BJ (cell line): ENCODE measurements around the gene AGPAT3. TPM values are rescaled to one million over a fixed set of nuclear protein-coding genes. Genes with fewer than 3 reads are reported as not detected.
"Not testable (repeated sequence)": the region's sequence is repeated elsewhere in the genome, so short reads cannot be mapped to it uniquely, and the experiment has no call there.

Experiments used
- CTCF ChIA-PET: fragments of 350-600 bp; formaldehyde crosslinking; extraction: SDS; loops from one replicate; lab custom pipeline; 2021; ENCODE audit warnings: antibody characterized with exemption, inconsistent platforms; lab: Yijun Ruan, JAX
- POLR2A ChIA-PET: fragments of 300-600 bp; sonication (Branson Sonifier 250); formaldehyde crosslinking; extraction: SDS; loops from one replicate; lab custom pipeline; 2021; ENCODE audit warnings: antibody characterized with exemption; lab: Charles Lee
- DNase-seq: peaks from one replicate; pipeline ENCODE4 v3.0.0-alpha.2; 2011; ENCODE audit warnings: low read depth
- H3K27me3 ChIP-seq: 2 replicates; pipeline ENCODE4 v1.6.0; 2011; ENCODE audit warnings: low read length; ENCODE audit not compliant: control insufficient read depth, insufficient read depth
- H3K36me3 ChIP-seq: 2 replicates; pipeline ENCODE4 v1.5.1; 2011; ENCODE audit warnings: low read length; ENCODE audit not compliant: control insufficient read depth, insufficient read depth
- H3K4me3 ChIP-seq: 2 replicates; pipeline ENCODE4 v1.5.1; 2011; ENCODE audit warnings: low read depth, mild to moderate bottlenecking, control low read depth, low read length
- polyA plus RNA-seq: library from polyadenylated mRNA; depleted of rRNA; stranded (reverse); fragments of >200 nt; gene quantifications from 2 replicates; pipeline ENCODE4 v1.2.3, GENCODE V29; 2011
- TF ChIP-seq, protein P1 (sequence below): IDR thresholded peaks from 2 replicates; pipeline ENCODE4 v1.5.1; 2011; ENCODE audit warnings: low read depth, mild to moderate bottlenecking, control low read depth, inconsistent platforms, low read length, moderate library complexity; ENCODE audit not compliant: insufficient read depth

Gene AGPAT3
- polyA plus RNA-seq, 1 experiment = 68.5 TPM

DNA sequence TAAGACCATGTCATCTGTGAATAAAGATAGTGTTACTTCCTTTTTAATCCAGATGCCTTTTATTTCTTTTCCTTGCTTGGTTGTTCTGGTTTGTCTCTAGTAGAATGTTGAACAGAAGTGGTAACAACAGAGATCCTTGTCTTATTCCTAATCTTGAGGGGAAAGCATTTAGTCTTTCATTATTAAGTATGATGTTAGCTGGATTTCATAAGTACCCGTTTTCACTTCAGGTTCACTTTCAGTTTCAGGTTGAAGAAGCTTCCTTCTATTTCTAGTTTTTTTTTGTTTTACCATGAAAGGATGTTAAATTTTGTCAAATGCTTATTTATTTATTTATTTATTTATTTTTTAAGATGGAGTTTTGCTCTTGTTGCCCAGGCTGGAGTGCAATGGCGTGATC, 22.3 kb upstream of the AGPAT3 start:
- ChIA-PET CTCF (interaction anchor here (0.6 to 1.3 kb wide), 3 partner anchors 32 to 122 kb away, joined by 4 to 5 read pairs (median 4); no protein-coding TSS in a partner anchor), POLR2A (no interaction called here)
- H3K4me3 ChIP-seq = no peak overlapping the region
- H3K27me3 ChIP-seq = no peaks in the 10 kb centered on the region
- TF ChIP-seq, protein P1, sequence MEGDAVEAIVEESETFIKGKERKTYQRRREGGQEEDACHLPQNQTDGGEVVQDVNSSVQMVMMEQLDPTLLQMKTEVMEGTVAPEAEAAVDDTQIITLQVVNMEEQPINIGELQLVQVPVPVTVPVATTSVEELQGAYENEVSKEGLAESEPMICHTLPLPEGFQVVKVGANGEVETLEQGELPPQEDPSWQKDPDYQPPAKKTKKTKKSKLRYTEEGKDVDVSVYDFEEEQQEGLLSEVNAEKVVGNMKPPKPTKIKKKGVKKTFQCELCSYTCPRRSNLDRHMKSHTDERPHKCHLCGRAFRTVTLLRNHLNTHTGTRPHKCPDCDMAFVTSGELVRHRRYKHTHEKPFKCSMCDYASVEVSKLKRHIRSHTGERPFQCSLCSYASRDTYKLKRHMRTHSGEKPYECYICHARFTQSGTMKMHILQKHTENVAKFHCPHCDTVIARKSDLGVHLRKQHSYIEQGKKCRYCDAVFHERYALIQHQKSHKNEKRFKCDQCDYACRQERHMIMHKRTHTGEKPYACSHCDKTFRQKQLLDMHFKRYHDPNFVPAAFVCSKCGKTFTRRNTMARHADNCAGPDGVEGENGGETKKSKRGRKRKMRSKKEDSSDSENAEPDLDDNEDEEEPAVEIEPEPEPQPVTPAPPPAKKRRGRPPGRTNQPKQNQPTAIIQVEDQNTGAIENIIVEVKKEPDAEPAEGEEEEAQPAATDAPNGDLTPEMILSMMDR = no peak
- H3K36me3 ChIP-seq = no peaks in the 10 kb centered on the region
- DNase-seq = no peak

DNA sequence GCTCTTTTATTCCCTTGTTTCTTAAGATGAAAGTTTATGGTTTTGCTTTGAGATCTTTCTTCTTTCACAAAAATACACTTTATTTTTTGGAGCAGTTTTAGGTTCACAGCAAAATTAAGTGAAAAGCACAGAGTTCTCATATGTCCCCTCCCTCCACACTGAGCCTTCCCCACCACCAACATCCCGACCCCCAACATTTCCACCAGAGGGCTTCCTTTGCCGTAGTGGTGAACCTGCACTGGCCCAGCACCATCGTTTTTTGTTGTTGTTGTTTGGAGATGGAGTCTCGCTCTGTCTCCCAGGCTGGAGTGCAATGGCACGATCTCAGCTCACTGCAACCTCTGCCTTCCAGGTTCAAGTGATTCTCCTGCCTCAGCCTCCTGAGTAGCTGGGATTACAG, 20.1 kb upstream of the AGPAT3 start:
- H3K27me3 ChIP-seq, H3K4me3 ChIP-seq, H3K36me3 ChIP-seq, POLR2A ChIA-PET, DNase-seq: not testable (repeated sequence)
- CTCF ChIA-PET = interaction anchor here (0.7 to 1.7 kb wide), 3 partner anchors 8 to 130 kb away, joined by 3 to 6 read pairs (median 3); no protein-coding TSS in a partner anchor

GRCh38 chr21:43845386-43845785, 19.6 kb upstream of the AGPAT3 start:
- TF ChIP-seq, protein P1 = no peak
- Histone ChIP-seq H3K4me3 (no peak overlapping the region), H3K27me3 (no peaks in the 10 kb centered on the region), H3K36me3 (no peaks in the 10 kb centered on the region)
- CTCF ChIA-PET = interaction anchor here (0.6 to 1.8 kb wide), 5 partner anchors 9 to 130 kb away, joined by 3 to 6 read pairs (median 3); no protein-coding TSS in a partner anchor
- no peak for DNase-seq
- POLR2A ChIA-PET = no interaction called here

DNA sequence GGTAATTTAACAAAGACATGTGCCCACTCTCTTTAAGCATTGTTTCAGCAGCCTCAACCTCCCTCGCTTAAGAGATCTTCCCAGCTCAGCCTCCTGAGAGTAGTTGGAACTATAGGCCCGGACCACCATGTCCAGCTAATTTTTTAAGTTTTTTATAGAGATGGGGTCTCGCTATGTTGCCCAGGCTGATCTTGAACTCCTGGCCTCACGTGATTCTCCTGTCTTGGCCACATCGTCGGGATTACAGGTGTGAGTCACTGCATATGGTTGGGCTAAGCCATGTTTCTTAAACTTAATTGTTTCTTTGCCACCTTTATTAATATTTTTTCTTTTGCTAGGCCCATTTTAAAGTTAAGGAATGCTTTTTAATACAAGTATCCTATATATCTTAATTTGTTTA, 18.6 kb upstream of the AGPAT3 start:
- no peaks in the 10 kb centered on the region for H3K27me3 ChIP-seq
- POLR2A ChIA-PET = no interaction called here
- TF ChIP-seq, protein P1 = no peak
- no peaks in the 10 kb centered on the region for H3K36me3 ChIP-seq
- CTCF ChIA-PET = interaction anchor here (1.7 to 1.8 kb wide), 2 partner anchors 10 to 35 kb away, joined by 6 read pairs; no protein-coding TSS in a partner anchor
- DNase-seq = no peak
- no peak overlapping the region for H3K4me3 ChIP-seq

GRCh38 chr21:43847301-43847700, 17.7 kb upstream of the AGPAT3 start:
- no peaks in the 10 kb centered on the region for H3K27me3 ChIP-seq
- H3K36me3 ChIP-seq = no peaks in the 10 kb centered on the region
- TF ChIP-seq, protein P1 = no peak
- DNase-seq = no peak
- CTCF ChIA-PET = interaction anchor here (1.8 kb wide), 1 partner anchor 36 kb away, joined by 6 read pairs; no protein-coding TSS in a partner anchor
- no peak overlapping the region for H3K4me3 ChIP-seq
- POLR2A ChIA-PET = interaction anchor here (0.6 kb wide), 1 partner anchor 15 kb away, joined by 3 read pairs; no protein-coding TSS in a partner anchor
